SIG-M5 treated with dmso at 0.1 percent for 504 hours (cell line): ENCODE results near the gene LSM14A.
"Not testable (repeated sequence)": the region's sequence is repeated elsewhere in the genome, so short reads cannot be mapped to it uniquely, and the experiment has no call there.

Experiments used
- DNase-seq: peaks from one replicate; lab custom pipeline; 2025; ENCODE audit not compliant: unreplicated experiment; lab: John Stamatoyannopoulos, UW

The LSM14A gene

GRCh38 chr19:34228762-34229161 lies 56.5 kb downstream of the LSM14A start:
- no peak for DNase-seq

- DNase-seq: no peak
Measured at GRCh38 chr19:34229721-34230120, 57.4 kb downstream of the LSM14A start.

- no peak for DNase-seq
Measured at GRCh38 chr19:34230820-34231219, 58.5 kb downstream of the LSM14A start.

GRCh38 chr19:34231439-34231838 lies 59.1 kb downstream of the LSM14A start:
- no peak for DNase-seq

- peak; percentile 9 for DNase-seq
Measured at GRCh38 chr19:34232566-34233481, 60.5 kb downstream of the LSM14A start.

- DNase-seq: no peak
Measured at GRCh38 chr19:34235425-34235940, 63.2 kb downstream of the LSM14A start.

- DNase-seq: no peak
Measured at GRCh38 chr19:34236035-34236987, 64.0 kb downstream of the LSM14A start.

GRCh38 chr19:34237283-34237682 lies 65.0 kb downstream of the LSM14A start:
- no peak for DNase-seq

GRCh38 chr19:34237939-34238338 lies 65.6 kb downstream of the LSM14A start:
- no peak for DNase-seq

GRCh38 chr19:34241513-34242337 lies 69.4 kb downstream of the LSM14A start:
- DNase-seq: peak; percentile 40

GRCh38 chr19:34243138-34243875 lies 71.0 kb downstream of the LSM14A start:
- not testable (repeated sequence) for DNase-seq

- DNase-seq: no peak
Measured at GRCh38 chr19:34243876-34244578, 71.7 kb downstream of the LSM14A start.

- no peak for DNase-seq
Measured at GRCh38 chr19:34244611-34245299, 72.5 kb downstream of the LSM14A start.

- DNase-seq: no peak
Measured at GRCh38 chr19:34246340-34246739, 74.0 kb downstream of the LSM14A start.

GRCh38 chr19:34248941-34249340 lies 76.6 kb downstream of the LSM14A start:
- DNase-seq: no peak

- not testable (repeated sequence) for DNase-seq
Measured at GRCh38 chr19:34253167-34253566, 80.9 kb downstream of the LSM14A start.

- not testable (repeated sequence) for DNase-seq
Measured at GRCh38 chr19:34253681-34254045, 81.4 kb downstream of the LSM14A start.

GRCh38 chr19:34254046-34254697 lies 81.9 kb downstream of the LSM14A start, which contains the start of gene GARRE1:
Gene GARRE1 (plus strand): TSS chr19:34254554. CDS start chr19:34300474, 45,920 bp downstream.
- peak; percentile 39 for DNase-seq
